HG03095 (cell line): ENCODE measurements around the gene PARK7.

Experiments used
- ATAC-seq: cut with Tn5 transposase; IDR thresholded peaks from one replicate; pipeline ENCODE4 v1.9.1; 2021; ENCODE audit warnings: moderate library complexity; ENCODE audit not compliant: unreplicated experiment

Gene PARK7

DNA sequence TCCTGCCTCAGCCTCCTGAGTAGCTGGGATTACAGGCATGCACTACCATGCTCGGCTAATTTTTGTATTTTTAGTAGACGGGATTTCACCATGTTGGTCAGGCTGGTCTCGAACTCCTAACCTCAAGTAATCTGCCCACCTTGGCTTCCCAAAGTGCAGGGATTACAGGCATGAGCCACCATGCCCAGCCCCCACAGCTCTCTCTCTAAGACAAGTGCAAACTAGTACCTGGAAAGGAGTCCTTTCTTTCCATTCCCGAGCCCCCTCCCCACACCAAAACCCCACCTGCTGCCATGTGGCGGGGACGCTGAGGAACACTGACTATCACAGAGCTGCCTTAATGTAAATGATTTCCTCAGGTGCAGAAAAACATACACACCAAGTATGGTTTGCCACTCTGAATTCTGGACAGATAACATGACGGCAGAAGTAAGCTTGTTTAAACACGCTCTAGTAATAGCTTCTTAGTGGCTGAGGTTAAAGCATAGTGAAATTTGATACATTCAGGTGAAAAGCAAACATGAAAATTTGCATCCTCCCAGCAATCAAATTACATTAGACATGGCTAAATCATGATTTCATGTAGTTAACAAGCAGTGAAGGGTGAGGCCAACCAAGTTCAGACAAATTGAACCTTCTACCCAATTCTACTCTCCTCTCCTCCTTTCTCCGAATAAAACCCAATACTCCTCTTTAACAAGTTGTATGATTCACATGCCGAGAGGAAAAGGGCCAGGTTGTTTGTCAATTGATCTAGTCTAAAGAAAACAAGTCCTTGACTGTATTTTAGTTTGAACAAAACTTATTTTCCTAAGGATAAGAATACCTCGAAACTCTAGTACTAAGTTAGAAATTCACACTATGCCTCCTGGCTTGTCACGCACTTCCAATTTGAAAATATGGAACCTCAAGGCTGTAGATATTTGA lies 44.8 kb downstream of the PARK7 start:
- no peak for ATAC-seq

DNA sequence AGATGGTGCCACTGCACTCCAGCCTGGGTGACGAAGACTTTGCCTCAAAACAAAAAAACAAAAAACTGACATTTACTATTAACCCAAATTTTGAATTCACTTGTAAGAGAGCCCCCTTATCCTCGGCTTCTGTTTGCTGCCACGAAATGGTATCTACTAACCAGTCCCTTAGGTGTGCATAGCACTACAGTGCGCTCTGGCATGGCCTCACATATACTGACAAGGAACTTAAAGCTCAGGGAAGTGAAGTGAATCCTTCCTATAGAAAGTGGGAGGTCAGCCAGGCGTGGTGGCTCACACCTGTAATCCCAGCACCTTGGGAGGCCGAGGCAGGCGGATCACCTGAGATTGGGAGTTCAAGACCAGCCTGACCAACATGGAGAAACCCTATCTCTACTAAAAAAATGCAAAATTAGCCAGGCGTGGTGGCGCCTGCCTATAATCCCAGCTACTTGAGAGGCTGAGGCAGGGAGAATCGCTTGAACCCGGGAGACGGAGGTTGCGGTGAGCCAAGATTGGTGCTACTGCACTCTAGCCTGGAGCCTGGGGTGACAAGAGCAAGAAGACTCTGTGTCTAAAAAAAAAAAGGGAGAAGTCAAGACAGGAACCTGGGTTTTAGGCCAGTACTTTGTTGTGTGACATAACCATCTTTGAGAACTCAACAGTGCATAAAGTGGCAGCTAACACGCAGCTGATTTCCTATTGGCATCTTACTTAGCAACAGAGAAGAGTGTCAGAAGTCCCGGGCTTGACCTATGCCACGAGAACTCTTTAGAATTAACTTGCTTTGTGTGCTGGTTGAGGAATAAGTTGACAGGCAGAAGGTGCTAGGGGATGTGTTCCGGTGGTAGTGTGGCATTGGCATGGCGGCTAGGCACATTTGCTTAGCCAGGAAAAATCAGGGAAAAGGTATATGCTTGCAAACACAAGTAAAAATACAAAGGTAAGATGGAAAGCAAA lies 47.8 kb downstream of the PARK7 start:
- ATAC-seq: no peak

DNA sequence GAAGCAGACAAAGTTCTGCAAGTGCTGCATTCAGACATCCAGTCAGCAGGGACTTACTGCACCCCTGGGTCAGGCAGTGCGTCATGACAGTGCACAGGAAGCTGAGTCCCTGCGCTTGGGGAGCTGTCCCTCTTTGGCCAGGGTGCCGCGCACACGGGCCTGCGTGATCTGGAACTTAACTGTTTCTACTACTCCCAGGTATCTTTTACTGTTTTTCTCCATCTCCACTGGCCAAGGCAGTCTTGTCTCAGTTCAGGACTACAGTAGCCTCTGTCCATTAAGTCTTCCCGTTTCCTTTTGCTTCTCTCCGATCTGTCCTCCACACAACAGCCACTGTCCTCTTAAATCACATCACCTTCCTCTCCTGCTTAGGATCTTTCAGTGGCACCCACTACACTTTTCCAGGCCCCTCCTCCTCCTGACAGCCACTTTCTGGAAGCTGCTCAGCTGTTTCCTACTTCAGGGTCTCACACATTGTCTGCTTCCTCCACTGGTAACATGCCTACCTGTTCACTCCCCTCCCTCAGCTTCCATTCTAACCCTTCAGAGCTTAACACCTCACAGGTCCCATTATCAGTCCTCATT lies 48.7 kb downstream of the PARK7 start:
- no peak for ATAC-seq

DNA sequence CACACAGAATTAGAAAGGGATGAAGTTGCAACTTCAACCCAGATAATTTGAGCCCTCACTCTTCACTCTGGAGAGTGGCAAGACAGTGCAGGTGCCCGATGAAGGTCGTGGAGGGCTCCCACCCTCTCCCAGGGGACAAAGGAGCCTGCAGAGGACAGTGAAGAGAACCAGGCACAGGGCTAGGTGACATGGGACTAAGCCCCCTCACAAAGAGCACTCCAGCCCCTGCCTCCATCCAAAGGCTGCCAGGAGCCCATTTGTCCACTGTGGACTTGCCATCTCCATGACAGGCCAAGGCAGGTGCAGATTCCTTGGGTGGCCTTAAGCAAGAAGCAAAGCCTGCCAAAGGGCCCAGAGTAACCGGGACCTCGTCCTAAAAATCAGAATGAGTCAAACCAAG lies 49.5 kb downstream of the PARK7 start:
- no peak for ATAC-seq

DNA sequence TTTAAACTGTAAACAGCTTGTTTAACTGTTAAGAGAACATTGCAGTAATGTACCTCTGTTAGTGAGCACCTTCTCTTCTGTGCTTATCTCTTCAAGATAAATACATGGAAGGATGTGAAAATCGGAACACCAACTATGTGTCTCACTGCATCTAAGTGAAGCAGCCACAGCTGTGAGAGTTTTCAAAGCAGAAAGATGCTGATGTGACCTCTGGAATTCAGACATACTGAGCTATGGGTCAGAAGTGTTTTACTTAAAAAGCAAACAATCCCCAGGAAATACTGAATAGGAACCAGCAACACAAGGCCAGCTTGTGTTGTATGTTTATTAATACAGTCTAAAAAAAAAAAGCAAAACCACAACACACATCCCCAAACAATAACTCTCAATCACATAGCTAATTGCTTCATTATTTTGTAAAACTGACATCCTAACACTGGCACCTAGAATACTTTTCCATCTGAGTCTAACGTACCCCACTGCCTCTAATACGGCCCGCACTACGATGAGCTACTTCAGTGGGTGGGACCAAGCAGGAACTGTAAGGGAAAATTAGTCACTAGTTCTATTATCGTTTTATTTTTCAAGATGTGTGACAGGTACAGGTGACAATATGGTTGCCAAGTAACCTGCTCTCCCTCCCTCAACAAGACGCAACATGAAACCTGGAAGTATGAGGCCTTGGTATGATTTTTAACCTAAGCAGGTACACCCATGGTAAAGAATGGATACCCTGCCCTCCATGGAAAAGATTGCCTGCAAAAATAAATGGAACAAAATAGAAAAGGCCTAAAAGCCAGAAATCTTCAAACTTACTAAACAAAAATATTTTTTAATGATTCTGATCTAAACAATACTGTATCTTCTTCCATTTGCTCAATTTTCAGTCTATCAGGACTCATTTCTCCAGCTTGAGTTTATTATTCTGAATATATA lies 50.7 kb downstream of the PARK7 start:
- ATAC-seq: no peak

DNA sequence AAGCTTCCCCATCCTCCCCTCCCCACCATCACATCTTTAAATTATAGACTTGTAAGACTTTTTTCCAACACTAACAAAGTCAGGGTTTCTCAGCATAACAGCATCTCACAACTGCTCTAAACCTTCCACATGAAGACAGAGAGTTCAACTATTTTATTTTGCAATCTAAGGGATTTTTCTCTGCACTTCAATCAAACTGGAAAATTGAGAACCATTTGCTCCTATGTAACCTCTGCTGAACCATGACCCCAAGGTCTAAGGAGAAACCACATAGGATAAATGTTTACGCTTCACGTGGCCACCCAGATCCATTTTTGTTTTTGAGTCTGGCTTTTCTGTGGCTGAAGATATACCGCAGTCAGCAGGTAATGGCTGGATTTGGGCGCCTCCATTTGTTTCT lies 51.4 kb downstream of the PARK7 start:
- no peak for ATAC-seq

DNA sequence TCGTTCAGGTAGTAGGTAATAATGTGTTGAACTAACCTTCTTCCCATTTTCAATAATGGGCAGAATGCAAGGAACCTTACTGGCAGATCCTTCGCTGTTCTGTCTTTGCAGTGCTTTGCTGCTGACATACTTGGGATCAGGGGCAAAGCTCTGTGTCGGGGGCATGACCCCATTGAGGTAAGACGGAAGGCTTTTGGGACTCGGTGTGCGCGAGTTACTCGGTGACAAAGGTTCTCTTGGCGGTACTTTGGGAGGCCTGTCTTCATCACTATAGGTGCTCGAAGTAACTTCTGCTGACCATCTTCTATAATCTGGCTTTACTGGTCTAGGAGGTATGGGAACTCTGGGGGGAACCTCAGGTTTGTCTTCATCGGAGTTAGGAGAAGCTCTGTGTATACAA lies 51.9 kb downstream of the PARK7 start:
- no peak for ATAC-seq

DNA sequence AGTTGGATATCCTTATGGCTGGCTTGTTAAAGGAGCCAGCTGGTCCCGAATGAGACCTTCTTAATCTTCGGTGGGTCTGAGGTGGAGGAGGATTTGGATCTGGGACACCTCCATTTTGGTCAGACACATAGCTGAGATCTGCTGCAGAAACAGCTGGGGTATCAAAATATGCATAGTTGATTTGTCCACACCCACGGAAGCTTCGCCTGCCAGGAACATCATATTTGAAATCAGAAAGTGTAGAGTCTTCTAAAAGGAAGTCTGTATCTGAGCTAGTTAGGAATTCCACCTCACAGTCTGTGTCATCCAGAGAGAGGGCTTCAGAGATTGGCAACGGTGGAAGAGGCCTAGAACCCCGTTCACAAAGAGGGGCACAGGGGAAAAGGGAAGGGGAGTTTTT lies 52.3 kb downstream of the PARK7 start:
- ATAC-seq: no peak

DNA sequence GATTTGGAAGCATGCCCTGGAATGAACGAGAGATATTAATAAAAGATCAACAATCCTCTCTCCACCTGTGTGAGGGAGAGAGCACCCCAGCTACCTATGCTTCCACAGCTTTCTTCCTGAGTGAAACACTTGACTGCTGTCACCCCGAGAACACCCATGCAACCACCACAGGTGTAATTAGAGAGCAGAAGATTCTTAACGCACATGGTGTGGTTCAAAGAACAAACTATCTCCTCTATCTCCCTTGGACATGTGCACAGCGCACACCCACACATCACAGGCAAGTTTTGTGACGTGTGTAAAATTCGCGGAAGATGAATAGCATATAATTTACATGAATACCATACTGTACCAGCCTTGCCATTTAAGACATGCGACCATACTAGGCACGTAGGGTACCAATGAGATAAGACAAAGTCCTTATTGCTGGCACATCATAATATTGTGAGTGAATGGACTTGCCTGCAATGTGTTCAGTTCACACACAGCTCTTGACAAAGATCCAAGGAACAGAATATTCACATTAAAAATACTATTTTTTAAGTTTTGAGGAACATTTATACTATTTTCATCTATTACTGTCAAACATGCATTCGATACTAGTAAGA lies 53.0 kb downstream of the PARK7 start:
- ATAC-seq: no peak

DNA sequence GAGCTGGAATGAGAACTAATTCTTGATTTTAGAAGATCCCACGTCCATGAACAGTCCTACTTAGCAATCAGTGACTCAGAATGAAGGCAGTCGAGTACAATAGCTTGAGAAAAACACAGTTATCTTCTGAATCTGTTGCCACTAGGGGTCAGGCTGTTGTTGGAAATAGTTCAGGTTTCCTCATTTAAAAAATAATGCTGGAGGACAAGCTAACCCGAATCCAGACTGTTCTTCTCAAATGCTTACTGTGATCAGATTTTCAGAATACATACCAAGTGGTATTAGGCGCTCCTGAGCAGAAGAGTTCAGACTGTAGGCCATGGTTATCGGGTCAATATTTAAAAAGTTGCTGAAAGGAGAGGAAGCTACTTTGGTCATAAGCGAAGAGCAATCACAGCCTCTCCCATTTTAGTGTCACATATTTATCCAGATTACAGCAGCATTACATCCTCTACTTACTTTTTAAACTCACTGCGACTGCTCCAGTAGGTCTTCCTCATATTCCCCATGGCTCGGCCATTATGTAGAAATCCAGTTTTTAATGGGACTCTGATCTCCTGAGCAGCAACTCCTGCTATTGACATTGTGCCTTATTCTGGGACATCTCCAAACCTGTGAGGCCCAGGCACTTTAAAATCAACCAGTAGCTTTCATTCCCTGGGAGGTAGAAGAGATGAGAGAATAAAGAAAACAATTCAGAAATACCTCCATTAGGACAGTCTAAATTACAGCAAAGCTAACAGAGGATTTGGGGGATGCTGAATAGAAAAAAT lies 53.7 kb downstream of the PARK7 start:
- ATAC-seq: no peak

DNA sequence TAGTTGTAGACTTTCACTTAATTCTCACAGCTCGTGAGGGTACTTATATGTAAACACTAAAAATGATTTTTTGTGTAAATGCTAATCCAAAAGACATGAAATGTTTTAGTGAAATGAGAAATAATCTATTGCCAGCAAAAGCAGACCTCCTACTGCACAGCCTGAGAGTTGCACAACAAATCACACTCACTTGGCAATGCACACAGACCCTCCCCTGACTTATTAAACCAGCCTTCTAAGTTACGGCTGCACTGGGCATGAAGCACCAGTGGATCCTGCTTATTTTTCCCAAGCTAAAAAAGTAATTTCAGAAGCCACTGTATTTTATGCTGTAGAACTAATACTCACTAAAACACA lies 54.3 kb downstream of the PARK7 start:
- no peak for ATAC-seq

DNA sequence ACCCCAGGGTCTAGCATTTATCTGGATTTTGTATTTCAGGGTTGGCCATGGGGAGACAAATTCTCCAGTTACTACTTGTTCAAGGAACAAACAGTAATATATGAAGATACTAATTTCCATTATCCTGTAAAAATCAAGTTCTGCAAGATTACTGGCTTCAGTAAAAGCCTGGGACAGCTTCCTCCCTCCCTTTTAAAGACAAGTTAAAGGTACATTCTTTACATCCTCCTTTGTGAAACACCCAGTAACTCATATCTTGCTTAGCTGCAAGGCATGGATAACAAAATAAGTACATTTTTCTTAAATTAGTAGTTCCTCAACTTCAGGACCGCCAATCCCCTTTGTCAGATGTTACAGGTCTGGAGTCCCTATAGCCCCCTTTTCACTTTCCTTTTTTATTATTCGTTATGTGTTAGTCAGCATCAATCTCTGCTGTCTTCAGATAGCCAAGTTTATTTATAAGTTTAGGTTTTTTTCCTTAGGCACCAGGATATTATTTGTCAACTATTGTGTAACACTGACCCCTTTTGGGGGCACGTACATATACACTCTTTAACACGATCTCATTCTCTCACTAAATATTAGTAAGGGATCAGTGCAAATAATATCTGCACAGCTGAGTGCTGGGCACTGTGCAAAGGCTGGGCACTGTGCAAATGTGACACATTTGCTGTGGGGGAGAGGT lies 54.8 kb downstream of the PARK7 start:
- no peak for ATAC-seq

DNA sequence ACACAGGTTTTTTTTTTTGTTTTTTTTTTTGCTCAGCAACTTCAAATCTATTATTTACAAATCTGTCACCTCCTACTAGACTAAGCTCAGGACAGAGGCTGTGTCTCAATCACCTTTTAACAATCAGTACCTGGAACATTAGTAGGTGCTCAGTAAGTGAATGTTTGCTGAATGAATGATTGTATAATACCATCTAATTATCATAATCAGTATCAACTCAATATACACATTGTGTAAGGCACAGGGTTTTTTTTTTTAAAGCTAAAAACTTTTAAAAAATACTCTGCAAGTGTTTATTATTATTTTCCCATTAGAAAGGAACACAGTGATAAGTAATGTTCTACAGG lies 55.4 kb downstream of the PARK7 start:
- ATAC-seq: no peak

DNA sequence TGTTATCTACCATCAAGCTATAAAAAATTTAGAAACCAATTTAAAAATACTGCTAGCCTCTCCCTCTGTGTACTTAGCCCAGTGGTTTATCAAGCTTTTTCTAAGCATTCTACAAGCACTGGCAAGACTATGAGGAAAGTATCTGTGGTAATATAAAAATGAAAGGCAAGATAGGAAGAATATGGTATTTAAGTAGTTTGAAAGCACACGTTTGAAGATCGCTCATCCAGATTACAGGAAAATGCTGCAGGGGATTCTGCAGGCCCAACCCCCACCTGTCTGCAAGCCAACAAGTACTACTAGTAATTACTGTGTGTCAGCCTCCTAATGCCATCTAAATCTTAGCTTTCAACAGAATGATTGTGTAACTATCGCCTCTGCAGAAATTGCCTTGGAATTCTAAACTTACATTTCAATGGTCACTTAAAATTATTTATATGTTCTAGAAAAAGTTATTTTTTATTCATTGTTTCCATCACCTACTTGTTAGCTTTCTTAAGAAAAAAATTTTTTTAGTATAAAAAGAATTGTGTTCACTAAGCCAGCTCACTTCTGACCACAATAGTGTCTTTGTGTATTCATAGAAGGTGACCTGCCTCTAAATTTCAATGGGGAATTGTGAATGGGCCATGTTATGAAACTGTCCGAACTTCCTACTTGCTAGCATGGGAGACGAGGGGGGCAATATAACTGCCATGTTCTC lies 56.1 kb downstream of the PARK7 start:
- no peak for ATAC-seq

DNA sequence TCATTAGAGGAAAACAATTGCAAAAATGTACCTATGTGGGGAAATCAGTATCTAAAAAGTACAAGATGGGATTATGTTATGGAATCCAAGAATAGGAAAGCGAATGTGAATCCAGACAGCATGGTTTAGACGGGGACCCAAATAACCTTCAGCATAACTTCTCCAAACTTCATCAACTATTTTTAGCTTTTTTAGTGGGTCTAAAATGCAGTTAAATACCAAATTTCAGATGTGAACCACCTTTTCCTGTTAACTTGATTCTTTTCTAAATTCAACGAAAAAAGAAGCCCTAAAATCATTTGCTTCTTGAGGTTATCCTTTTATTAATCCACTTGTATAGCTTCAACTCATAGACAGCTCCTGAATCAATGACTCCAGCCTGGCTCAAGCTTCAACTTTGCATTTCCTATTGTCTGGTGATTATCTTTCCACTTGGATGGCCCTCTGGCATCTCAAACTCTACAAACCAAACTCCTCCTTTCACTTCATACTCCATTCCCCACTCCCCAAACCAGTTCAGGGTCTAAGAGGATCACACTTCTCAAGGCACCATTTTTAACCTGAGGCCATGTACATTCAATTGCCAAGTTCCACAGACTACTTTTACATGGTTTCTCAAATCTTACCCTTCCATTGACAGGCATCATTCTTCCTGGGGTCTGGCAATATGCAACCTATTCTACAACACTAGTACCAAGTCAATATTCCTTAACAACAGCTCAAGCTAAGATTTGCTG lies 57.1 kb downstream of the PARK7 start:
- no peak for ATAC-seq

DNA sequence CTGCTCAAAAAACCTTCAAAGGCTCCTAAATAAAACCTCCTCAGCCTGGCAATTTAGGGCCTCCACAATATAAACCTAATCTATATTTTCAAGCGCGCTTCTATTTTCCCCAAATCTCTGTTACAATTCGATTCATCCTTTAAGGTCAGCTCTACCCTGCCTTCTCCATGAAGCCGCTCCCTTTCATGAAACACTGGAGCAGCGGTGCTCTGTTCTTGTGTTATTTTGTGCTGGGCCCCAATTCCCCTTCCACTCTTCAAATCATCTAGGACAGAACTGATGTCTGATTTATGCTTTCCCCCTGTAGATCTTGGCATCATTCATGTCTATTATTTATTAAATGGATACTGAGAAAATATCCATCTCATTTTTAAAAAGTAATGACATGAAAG lies 57.7 kb downstream of the PARK7 start:
- no peak for ATAC-seq

DNA sequence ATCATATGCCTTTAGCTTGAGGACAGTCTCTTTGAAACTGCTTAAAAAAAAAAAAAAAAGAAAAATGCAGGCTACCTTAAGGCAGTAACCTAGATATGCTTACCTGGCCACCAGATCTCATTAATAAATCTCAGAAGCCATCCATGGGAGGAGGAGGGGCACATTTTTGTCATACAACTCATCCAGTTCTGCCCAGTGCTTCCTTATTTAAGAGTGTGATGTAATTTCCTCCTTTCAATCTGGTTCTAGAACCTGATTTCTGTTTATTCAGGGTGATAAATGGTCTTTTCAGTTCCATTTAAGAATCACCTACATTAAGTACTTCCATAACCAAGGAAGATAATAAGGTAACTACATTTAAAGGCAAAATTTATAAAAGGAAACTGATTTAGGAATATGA lies 58.5 kb downstream of the PARK7 start:
- ATAC-seq: no peak
